HS-27A (cell line): ENCODE data around the gene NNAT.

Source experiments
- DNase-seq: peaks from one replicate; pipeline ENCODE4 v3.0.0-alpha.2; 2012; ENCODE audit warnings: low read depth, missing footprints

The NNAT gene

DNA sequence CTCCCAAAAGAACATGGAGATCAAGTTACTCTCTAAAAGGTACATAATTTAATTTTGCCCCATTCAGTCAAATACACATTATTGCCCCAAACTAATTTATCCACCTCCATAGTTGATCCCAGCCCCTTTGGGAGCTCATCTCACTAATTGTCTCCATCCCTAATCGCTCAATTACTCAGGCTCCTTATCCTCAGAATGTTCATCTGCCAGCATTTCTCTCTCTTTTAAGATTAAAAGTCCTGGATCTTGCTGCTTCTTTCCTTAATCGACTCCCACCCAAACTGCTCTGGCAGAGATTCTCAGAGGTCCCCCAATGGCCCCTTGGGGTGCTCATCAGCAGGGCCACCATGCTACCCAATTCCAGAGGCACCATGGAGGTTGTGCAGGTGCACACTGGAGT is 18.4 kb upstream of the NNAT start:
- DNase-seq, result no peak

DNA sequence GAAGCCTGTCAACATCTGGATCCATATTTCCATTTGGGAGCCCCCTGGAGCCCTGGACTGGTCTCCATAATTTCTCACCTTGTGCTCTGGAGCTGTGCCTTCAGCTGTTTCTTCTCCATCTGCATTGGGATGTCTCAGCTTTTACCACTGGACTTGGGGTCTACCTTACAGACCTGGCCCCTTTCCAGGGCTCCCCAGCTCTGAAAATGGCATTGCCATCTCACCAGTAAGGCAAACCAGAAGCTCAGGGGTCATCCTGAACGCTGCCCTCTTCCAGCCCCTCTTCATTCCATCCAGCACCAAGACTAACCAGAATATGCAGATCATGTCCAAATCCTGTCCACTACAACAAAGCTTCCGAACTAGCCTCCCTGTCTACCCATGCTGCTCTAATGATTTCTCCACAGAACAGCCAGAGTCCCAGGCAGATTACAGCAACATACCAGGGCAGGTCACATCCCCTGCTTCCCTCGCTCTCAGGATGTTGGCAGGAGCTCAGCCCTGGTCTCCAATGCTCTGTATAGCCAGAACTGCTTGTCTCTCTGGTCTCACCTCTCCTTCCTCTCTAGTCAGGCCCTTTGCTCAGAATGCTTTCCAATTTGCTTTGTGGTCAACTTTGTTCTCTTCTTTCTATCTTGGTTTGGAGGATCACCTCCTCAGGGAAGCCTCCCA is 17.7 kb upstream of the NNAT start:
- DNase-seq, result no peak

GRCh38 chr20:37504404-37505096 is 16.5 kb upstream of the NNAT start:
- no peak for DNase-seq

GRCh38 chr20:37505263-37506151 is 15.5 kb upstream of the NNAT start:
- DNase-seq, result no peak

GRCh38 chr20:37506152-37506725 is 14.8 kb upstream of the NNAT start:
- no peak for DNase-seq

DNA sequence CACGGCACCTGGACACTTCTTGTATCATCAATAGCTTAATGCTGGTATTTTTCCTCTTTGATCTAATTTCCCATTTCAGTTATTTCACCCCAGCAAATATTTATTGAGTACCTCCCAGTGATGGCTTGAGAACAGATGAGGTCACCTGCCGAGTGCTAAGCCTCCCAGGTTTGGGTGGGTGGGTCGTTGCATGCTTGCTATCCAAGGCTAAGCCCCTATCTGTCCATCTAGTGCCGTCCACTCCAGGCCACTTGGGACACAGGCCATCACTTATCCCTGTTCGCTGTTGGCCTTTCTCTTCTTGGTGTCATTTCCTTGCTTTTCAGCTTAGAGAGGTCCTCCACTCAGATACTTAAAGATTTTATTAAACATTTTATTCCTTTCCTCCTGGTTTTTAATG is 10.8 kb upstream of the NNAT start:
- DNase-seq, result no peak

GRCh38 chr20:37511610-37512275 is 9.3 kb upstream of the NNAT start:
- peak; percentile 71 for DNase-seq

- DNase-seq, result no peak
These were observed 7.2 kb upstream of the NNAT start for GRCh38 chr20:37513779-37514359.

- no peak for DNase-seq
These were observed 5.2 kb upstream of the NNAT start for GRCh38 chr20:37515876-37516275.

- DNase-seq, result no peak
These were observed 4.0 kb upstream of the NNAT start for GRCh38 chr20:37516811-37517750.

- DNase-seq, result no peak
These were observed 3.0 kb upstream of the NNAT start for GRCh38 chr20:37518059-37518458.

GRCh38 chr20:37518606-37519507 is 2.2 kb upstream of the NNAT start:
- no peak for DNase-seq

DNA sequence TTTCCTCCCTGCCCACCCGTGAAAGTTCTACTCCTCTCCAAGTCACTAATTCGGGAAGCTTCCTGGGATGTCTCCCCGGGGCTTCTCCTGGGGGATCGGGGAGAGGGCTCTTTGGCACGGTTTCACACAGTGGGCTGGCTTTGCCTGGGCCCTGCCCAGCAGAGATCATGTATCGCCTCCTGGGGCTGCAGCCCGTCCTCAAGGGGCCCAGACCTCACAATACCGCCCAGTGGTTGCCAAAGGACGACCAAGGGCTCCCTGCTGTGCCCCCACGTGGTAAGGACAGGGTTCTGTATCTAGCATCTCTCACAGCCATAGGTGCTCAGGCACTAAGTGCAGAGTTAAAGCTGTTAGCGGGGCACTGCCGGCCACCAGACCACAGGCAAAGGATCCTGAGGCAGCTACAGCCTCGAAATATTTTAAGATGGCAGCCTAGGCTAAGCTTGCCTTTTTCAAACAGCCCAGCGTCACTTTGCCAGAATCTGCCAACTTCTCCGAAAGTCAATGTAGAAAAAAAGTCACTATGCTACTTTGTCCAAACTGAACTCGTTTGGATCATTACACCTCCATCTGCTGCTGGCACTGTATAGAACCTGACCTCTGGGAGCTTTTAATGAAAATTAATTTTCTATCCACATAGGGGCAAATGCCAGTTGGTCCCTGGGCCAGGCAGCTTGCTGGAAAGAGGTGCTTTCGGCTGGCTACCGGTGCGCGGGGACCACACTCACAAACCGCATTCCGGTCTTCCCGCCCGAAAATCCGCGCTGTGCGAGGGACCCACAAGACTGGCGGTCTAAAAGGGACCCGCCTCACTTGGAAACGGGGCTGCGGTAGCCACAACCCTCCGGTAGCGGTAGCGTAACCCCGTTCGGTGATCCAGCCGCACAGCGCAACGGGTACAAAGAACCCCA is 1.3 kb upstream of the NNAT start:
- no peak for DNase-seq

DNA sequence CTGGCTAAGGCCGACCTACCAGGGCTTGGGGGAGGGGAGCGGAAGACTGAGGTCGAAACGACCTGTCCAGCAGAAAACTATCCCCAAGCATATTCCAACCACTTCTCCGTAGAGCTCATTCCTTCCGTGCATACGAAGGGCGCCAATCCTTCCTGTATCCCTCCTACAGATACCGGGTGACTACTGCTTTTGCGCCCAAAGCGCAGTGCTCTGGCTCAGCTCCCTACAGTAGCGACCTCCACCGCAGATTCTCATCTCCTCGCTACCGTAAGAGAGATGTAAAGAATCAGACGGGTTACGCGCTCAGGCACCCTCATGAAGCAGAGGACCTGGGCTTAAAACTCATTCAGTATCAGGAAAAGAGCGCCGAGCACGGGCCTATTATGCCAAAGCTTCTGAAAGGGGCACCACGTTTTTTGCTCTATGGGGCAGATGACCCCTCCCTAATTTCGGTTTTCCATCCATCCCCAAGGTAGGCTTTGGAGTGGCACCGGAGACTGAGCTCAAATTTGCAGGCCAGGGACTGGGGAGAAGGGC is 563 bp upstream of the NNAT start:
- DNase-seq, result no peak

DNA sequence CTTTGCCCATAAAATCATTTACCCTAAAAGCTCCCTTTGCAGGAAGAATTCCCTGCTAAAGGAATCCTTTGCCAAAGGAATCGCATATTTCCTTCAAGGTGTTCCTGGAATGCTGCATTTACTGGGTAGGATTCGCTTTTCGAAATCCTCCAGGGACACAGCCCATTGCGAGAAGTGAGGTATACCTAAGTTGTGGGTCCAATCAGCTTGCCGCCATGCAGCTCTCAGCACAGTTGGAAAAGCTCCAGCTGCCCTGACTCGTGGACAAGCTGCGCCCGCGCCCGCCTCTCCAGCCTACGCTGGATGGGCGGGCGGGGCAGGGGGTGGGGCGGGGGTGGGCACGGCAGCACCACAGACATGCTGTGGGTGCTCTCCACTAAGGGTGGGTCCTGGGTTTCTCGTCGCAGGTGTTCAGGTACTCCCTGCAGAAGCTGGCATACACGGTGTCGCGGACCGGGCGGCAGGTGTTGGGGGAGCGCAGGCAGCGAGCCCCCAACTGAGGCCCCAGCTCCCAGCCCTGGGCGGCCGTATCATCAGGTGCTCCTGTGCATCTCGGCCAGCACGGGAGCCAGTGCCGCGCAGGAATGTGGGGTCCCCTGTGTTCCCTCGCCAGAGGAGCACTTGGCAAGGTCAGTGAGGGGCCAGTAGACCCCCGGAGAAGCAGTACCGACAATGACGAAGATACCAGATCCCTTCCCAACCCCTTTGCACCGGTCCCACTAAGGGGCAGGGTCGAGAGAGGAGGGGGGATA is 1.4 kb downstream of the NNAT start:
- DNase-seq, result no peak

GRCh38 chr20:37523012-37523391 is 2.0 kb downstream of the NNAT start:
- no peak for DNase-seq
